Keratinocyte (primary cell): ENCODE measurements around the gene EMILIN1. TPM values are rescaled to one million over a fixed set of nuclear protein-coding genes. Genes with fewer than 3 reads are reported as not detected.

ENCODE experiments used
- DNase-seq: peaks from one replicate; pipeline ENCODE4 v3.0.0-alpha.2; 2011; ENCODE audit warnings: low read depth, missing footprints, low spot score
- FAIRE-seq: peaks from 2 replicates; lab custom pipeline; 2011; peaks lifted over from hg19 to GRCh38; lab: Jason Lieb, UNC
- H2AFZ ChIP-seq: 2 replicates; pipeline ENCODE4 v1.6.0; 2012; ENCODE audit warnings: low read length, control low read depth, inconsistent platforms; ENCODE audit not compliant: control insufficient read depth
- H3K27ac ChIP-seq: 2 replicates; pipeline ENCODE4 v1.5.1; 2011; ENCODE audit warnings: low read length; ENCODE audit not compliant: control insufficient read depth, insufficient read depth
- H3K27me3 ChIP-seq: 3 replicates; pipeline ENCODE4 v1.6.0; 2011; ENCODE audit warnings: low read length; ENCODE audit not compliant: control insufficient read depth, insufficient read depth; ENCODE audit errors: extremely low read depth
- H3K36me3 ChIP-seq, 2 experiments: 2 replicates in 1 of 2; 3 replicates in 1 of 2; pipeline ENCODE4 v1.5.1; 2011; ENCODE audit warnings: low read length in 2 of 2, mild to moderate bottlenecking in 1 of 2; ENCODE audit not compliant: control insufficient read depth in 2 of 2, insufficient read depth in 2 of 2; ENCODE audit errors: extremely low read depth in 1 of 2
- H3K4me1 ChIP-seq: 3 replicates; pipeline ENCODE4 v1.5.1; 2011; ENCODE audit warnings: low read length; ENCODE audit not compliant: control insufficient read depth, insufficient read depth; ENCODE audit errors: extremely low read depth
- H3K4me2 ChIP-seq: 3 replicates; pipeline ENCODE4 v1.6.0; 2011; ENCODE audit warnings: low read depth, low read length; ENCODE audit not compliant: control insufficient read depth, insufficient read depth; ENCODE audit errors: extremely low read depth
- H3K4me3 ChIP-seq, 3 experiments: fragments of 200-600 bp in 1 of 3; sonication (generic) in 1 of 3; 2 replicates in 2 of 3; 3 replicates in 1 of 3; pipeline ENCODE4 v1.5.1; 2011 to 2016; ENCODE audit warnings: low read length in 3 of 3, mild to moderate bottlenecking in 3 of 3, control low read depth in 2 of 3, inconsistent platforms in 1 of 3, low read depth in 1 of 3, mixed read lengths in 1 of 3, mixed run types in 1 of 3, moderate library complexity in 1 of 3; ENCODE audit not compliant: control insufficient read depth in 2 of 3, insufficient read depth in 2 of 3; ENCODE audit errors: extremely low read depth in 1 of 3
- H3K79me2 ChIP-seq: 2 replicates; pipeline ENCODE4 v1.6.0; 2012; ENCODE audit warnings: low read length; ENCODE audit not compliant: control insufficient read depth, insufficient read depth
- H3K9ac ChIP-seq: 3 replicates; pipeline ENCODE4 v1.6.0; 2011; ENCODE audit warnings: low read length; ENCODE audit not compliant: control insufficient read depth, insufficient read depth; ENCODE audit errors: extremely low read depth
- H3K9me1 ChIP-seq: 3 replicates; pipeline ENCODE4 v1.6.0; 2011; ENCODE audit warnings: low read length; ENCODE audit not compliant: control insufficient read depth, insufficient read depth; ENCODE audit errors: extremely low read depth
- H3K9me3 ChIP-seq: 2 replicates; pipeline ENCODE4 v1.5.1; 2012; ENCODE audit warnings: low read depth, low read length; ENCODE audit not compliant: control insufficient read depth
- H4K20me1 ChIP-seq: 3 replicates; pipeline ENCODE4 v1.6.0; 2011; ENCODE audit warnings: low read length; ENCODE audit not compliant: control insufficient read depth, insufficient read depth; ENCODE audit errors: extremely low read depth
- EZH2 ChIP-seq: IDR thresholded peaks from one replicate; pipeline ENCODE4 v1.6.1; 2012; ENCODE audit warnings: inconsistent platforms, mild to moderate bottlenecking, low read length, moderate library complexity
- dilution Hi-C: fragments of 300-500 bp; cut with MboI; formaldehyde crosslinking; loops from one replicate; pipeline ENCODE4 v1.7.0; 2020; ENCODE audit warnings: low sequenced_read_pairs; ENCODE audit not compliant: extremely low pct_ligation_motif_present
- polyA plus RNA-seq, 5 experiments: library from polyadenylated mRNA; depleted of rRNA in 3 of 5; stranded (reverse) in 3 of 5; stranded (forward) in 1 of 5; unstranded in 1 of 5; fragments of >200 nt; gene quantifications; 1 replicate in 1 of 5; 2 replicates in 3 of 5; 3 replicates in 1 of 5; pipeline versions ENCODE4 v1.2.1 to v1.2.3, GENCODE V29; 2011 to 2012; ENCODE audit warnings: missing spikeins in 2 of 5, low read depth in 1 of 5, low replicate concordance in 1 of 5
- TF ChIP-seq, protein P1 (sequence below), 3 experiments: IDR thresholded peaks in 1 of 3; conservative IDR thresholded peaks in 1 of 3; optimal IDR thresholded peaks in 1 of 3; 2 replicates in 2 of 3; 3 replicates in 1 of 3; pipeline versions ENCODE3 to v1.5.1; 2011; ENCODE audit warnings: low read length in 3 of 3, mild to moderate bottlenecking in 3 of 3, moderate library complexity in 2 of 3, control low read depth in 1 of 3, inconsistent platforms in 1 of 3; ENCODE audit not compliant: insufficient read depth in 2 of 3; ENCODE audit errors: extremely low read depth in 1 of 3

The EMILIN1 gene
- polyA plus RNA-seq, 1 donor (not counting 4 experiments of a cell fraction or from before 2014, with no cell fraction given) = 0.03 TPM

DNA sequence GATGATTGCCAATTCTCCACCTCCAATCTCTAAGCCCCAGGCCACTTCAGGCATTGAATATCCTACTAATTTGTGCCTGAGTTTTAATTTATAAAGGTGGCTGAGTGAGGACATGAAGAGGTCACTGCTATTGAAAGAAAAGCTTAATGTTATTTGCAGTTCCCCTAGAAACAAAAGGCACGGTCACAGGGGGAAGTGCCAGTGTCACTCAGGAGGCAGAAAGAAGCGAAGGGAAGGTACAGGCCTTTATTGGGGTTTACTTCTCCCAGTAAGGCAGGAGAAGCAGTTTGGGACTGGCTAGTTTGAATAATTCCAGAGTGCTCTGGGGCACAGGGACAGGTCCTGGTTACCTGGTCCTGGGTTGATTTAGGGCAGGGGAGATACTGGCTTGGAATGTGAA is 43.5 kb downstream of the EMILIN1 start:
- DNase-seq = no peak
- H4K20me1 ChIP-seq = no peaks in the 10 kb centered on the region
- no peak overlapping the region for H3K4me3 ChIP-seq
- H3K9me1 ChIP-seq = no peaks in the 10 kb centered on the region
- no peak overlapping the region for H3K9ac ChIP-seq
- peaks cover 63% of the 10 kb centered on the region for H3K27me3 ChIP-seq
- H3K79me2 ChIP-seq = no peaks in the 10 kb centered on the region
- H3K36me3 ChIP-seq = no peaks in the 10 kb centered on the region
- no peak for FAIRE-seq
- H3K9me3 ChIP-seq = no peaks in the 10 kb centered on the region
- dilution Hi-C loops = no loop called here
- H3K27ac ChIP-seq = no peak overlapping the region
- TF ChIP-seq EZH2 = no peak
- TF ChIP-seq, protein P1, sequence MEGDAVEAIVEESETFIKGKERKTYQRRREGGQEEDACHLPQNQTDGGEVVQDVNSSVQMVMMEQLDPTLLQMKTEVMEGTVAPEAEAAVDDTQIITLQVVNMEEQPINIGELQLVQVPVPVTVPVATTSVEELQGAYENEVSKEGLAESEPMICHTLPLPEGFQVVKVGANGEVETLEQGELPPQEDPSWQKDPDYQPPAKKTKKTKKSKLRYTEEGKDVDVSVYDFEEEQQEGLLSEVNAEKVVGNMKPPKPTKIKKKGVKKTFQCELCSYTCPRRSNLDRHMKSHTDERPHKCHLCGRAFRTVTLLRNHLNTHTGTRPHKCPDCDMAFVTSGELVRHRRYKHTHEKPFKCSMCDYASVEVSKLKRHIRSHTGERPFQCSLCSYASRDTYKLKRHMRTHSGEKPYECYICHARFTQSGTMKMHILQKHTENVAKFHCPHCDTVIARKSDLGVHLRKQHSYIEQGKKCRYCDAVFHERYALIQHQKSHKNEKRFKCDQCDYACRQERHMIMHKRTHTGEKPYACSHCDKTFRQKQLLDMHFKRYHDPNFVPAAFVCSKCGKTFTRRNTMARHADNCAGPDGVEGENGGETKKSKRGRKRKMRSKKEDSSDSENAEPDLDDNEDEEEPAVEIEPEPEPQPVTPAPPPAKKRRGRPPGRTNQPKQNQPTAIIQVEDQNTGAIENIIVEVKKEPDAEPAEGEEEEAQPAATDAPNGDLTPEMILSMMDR (optimal IDR thresholded peaks at IDR 0.05 in 1 of 3, IDR thresholded peaks at IDR 0.05 in 1 of 3, conservative IDR thresholded peaks at IDR 0.05 in 1 of 3; ENCODE audit: extremely low read depth in 1 of 3, insufficient read depth in 2 of 3, low read length in 3 of 3) = no peak
- H2AFZ ChIP-seq = no peak overlapping the region
- H3K4me2 ChIP-seq = no peak overlapping the region
- peaks cover 3% of the 10 kb centered on the region for H3K4me1 ChIP-seq

DNA sequence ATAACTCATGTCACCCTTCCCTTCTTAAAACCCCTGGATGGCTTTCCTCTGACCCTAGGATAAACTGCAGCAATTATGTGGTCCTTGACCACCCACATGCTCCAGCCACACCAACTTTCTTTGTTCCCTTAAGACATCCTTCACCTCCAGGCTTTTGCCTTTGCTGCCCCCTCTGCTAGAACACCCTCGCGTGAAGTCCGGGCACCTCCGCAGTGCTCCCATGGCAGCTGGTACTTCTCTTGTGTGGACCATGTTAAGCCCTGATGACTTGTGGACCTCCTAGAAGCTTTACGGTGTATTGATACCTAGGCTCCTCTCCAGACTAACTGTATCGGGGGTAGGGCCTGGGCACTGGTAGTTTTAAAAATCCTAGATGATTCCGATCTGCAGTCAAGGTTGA is 44.4 kb downstream of the EMILIN1 start:
- Histone ChIP-seq H3K79me2 (no peaks in the 10 kb centered on the region), H3K36me3 (no peaks in the 10 kb centered on the region), H3K9ac (no peak overlapping the region), H3K4me1 (peaks cover 3% of the 10 kb centered on the region), H3K27ac (no peak overlapping the region), H2AFZ (no peak overlapping the region), H3K27me3 (peaks cover 56% of the 10 kb centered on the region), H4K20me1 (no peaks in the 10 kb centered on the region), H3K9me1 (no peaks in the 10 kb centered on the region), H3K9me3 (no peaks in the 10 kb centered on the region), H3K4me2 (no peak overlapping the region), H3K4me3 (no peak overlapping the region)
- dilution Hi-C loops = no loop called here
- FAIRE-seq (no peak), DNase-seq (no peak)
- TF ChIP-seq, protein P1 (optimal IDR thresholded peaks at IDR 0.05 in 1 of 3, IDR thresholded peaks at IDR 0.05 in 1 of 3, conservative IDR thresholded peaks at IDR 0.05 in 1 of 3; ENCODE audit: extremely low read depth in 1 of 3, insufficient read depth in 2 of 3, low read length in 3 of 3) = no peak
- TF ChIP-seq EZH2 = no peak
